Stomach (tissue), 9 donors: ENCODE data around the gene CHST14. TPM values are rescaled to one million over a fixed set of nuclear protein-coding genes. Genes with fewer than 3 reads are reported as not detected.

ENCODE experiments used
- DNase-seq, 2 donors: peaks; one replicate each; pipeline versions ENCODE4 v3.0.0 to v3.0.0-alpha.2; 2013 to 2019
- H3K27ac ChIP-seq, 5 donors: fragments of 200-600 bp in 4 of 5; sonication (generic) in 4 of 5; one replicate each; pipeline ENCODE4 v1.5.1; 2013 to 2019; ENCODE audit warnings: mild to moderate bottlenecking in 1 of 5, moderate library complexity in 1 of 5
- H3K27me3 ChIP-seq, 3 donors: fragments of 200-600 bp; sonication (generic); one replicate each; pipeline ENCODE4 v1.5.1; 2017 to 2019; ENCODE audit warnings: mixed run types in 1 of 3
- H3K36me3 ChIP-seq, 4 donors: fragments of 200-600 bp; sonication (generic); 1 replicate in 3 of 4; 2 replicates in 1 of 4; pipeline ENCODE4 v1.5.1; 2016 to 2019
- H3K4me1 ChIP-seq, 4 donors: fragments of 200-600 bp; sonication (generic); one replicate each; pipeline ENCODE4 v1.5.1; 2016 to 2019
- H3K4me3 ChIP-seq, 4 donors: fragments of 200-600 bp; sonication (generic) in 3 of 4; one replicate each; pipeline ENCODE4 v1.5.1; 2016 to 2019; ENCODE audit warnings: mild to moderate bottlenecking in 1 of 4
- H3K9me3 ChIP-seq, 4 donors: fragments of 200-600 bp; sonication (generic); one replicate each; pipeline ENCODE4 v1.5.1; 2016 to 2019
- EP300 ChIP-seq: sonication (generic); formaldehyde crosslinking; IDR thresholded peaks from one replicate; pipeline ENCODE4 v1.6.1; 2017; ENCODE audit warnings: antibody characterized with exemption
- POLR2A ChIP-seq, 4 donors: fragments of 450-650 bp; IDR thresholded peaks; one replicate each; pipeline ENCODE4 v1.6.1; 2016; ENCODE audit warnings: antibody characterized with exemption in 4 of 4, control low read depth in 2 of 4, mild to moderate bottlenecking in 1 of 4, moderate library complexity in 1 of 4
- POLR2AphosphoS5 ChIP-seq, 3 donors: sonication (generic); formaldehyde crosslinking; IDR thresholded peaks; one replicate each; pipeline ENCODE4 v1.6.1; 2016; ENCODE audit warnings: antibody characterized with exemption in 3 of 3
- WGBS, 5 donors: extraction: QIAGEN DNeasy Blood & Tissue Kit in 3 of 5; methylation state at CpG; one replicate each; pipeline versions ENCODE4 v1.1.5 to v1.1.7; 2013 to 2018; 5-methylcytosine and 5-hydroxymethylcytosine counted together
- intact Hi-C: fragments of 100-400 bp; cut with DNase I; formaldehyde crosslinking; loops from one replicate; pipeline ENCODE4 v1.15.1; 2023; ENCODE audit warnings: low total_unique reads
- polyA plus RNA-seq, 3 donors: library from polyadenylated mRNA; stranded (reverse); fragments of 200-250 nt; gene quantifications; one replicate each; pipeline ENCODE4 v1.2.3, GENCODE V29; 2013
- total RNA-seq, 5 donors: library from RNA; depleted of rRNA; stranded (reverse); fragments of >200 nt; gene quantifications; one replicate each; pipeline versions ENCODE4 v1.1.0 to v1.2.3, GENCODE V29; 2014 to 2016
- TF ChIP-seq, protein P1 (sequence below), 7 experiments: fragments of 450-650 bp in 4 of 7; fragments of 200-600 bp in 3 of 7; sonication (generic) in 3 of 7; IDR thresholded peaks; one replicate each; pipeline ENCODE4 v1.5.1; 2016 to 2019; ENCODE audit warnings: antibody characterized with exemption in 7 of 7, control low read depth in 2 of 7, mild to moderate bottlenecking in 1 of 7
- donor health status: healthy with polysubstance abuse.
- donor health status: Bipolar disorder and iron deficiency.
- donor health status: healthy.

CHST14 gene
- total and polyA plus RNA-seq, 8 donors: 0.92 to 14.6 (median 5.1) TPM

DNA sequence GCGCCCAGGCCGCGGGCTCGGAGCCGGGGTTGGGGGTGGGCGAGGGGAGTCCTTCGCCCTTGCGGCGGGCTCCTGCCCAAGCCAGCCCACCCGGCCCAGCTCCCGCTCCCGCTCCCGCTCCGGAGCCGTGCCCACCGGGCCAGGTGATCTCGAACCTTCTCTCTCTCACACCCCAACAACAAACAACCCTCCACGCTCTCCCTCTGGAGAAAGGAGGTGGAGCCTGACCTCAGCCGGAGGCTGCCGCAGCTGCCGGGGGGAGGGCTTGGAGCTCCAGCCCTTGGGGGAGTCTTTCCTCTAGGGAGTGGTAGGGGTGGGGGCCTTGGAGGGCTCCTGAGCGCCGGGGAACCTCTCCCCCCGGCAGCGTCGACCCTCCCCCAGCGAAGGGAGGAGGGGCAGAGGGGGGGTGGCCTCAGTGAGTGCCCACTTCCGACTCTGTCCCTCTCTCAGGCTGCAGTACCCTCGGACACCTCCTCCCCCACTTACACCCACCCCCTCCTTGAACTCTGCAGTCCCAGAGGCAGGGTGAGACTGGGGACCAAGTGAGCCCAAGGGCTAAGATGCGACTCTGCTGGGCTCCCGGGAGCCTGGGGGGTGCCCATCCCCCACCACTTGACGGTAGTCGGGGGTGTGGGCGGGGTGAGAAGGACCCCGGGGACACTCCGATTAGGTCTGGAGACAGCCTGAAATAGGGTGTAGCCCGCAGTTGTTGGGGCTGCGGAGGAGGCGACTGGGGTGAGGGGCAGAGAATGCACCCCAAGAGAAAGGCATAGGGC is 34.5 kb upstream of the CHST14 start:
- Histone ChIP-seq H3K27ac (peak overlapping the region in 1 of 5 donors; percentile 54), H3K9me3 (no peaks in the 10 kb centered on the region), H3K4me3 (peak overlapping the region; percentile 41 to 52 (median 46)), H3K27me3 (peaks cover 0 to 47% (median 12%) of the 10 kb centered on the region in 3 donors), H3K4me1 (peaks cover 34 to 52% (median 44%) of the 10 kb centered on the region in 4 donors), H3K36me3 (no peaks in the 10 kb centered on the region)
- peak in 1 of 2 donors; percentile 87 for DNase-seq
- 1 to 2% (median 1%) methylated on average over 24 to 39 of the region's 39 CpGs for WGBS, 5 donors
- TF ChIP-seq EP300 (no peak), POLR2A (IDR thresholded peaks at IDR 0.05) (no peak), POLR2AphosphoS5 (IDR thresholded peaks at IDR 0.05) (no peak)
- TF ChIP-seq, protein P1, sequence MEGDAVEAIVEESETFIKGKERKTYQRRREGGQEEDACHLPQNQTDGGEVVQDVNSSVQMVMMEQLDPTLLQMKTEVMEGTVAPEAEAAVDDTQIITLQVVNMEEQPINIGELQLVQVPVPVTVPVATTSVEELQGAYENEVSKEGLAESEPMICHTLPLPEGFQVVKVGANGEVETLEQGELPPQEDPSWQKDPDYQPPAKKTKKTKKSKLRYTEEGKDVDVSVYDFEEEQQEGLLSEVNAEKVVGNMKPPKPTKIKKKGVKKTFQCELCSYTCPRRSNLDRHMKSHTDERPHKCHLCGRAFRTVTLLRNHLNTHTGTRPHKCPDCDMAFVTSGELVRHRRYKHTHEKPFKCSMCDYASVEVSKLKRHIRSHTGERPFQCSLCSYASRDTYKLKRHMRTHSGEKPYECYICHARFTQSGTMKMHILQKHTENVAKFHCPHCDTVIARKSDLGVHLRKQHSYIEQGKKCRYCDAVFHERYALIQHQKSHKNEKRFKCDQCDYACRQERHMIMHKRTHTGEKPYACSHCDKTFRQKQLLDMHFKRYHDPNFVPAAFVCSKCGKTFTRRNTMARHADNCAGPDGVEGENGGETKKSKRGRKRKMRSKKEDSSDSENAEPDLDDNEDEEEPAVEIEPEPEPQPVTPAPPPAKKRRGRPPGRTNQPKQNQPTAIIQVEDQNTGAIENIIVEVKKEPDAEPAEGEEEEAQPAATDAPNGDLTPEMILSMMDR (IDR thresholded peaks at IDR 0.05): no peak
- intact Hi-C loops: no loop called here

DNA sequence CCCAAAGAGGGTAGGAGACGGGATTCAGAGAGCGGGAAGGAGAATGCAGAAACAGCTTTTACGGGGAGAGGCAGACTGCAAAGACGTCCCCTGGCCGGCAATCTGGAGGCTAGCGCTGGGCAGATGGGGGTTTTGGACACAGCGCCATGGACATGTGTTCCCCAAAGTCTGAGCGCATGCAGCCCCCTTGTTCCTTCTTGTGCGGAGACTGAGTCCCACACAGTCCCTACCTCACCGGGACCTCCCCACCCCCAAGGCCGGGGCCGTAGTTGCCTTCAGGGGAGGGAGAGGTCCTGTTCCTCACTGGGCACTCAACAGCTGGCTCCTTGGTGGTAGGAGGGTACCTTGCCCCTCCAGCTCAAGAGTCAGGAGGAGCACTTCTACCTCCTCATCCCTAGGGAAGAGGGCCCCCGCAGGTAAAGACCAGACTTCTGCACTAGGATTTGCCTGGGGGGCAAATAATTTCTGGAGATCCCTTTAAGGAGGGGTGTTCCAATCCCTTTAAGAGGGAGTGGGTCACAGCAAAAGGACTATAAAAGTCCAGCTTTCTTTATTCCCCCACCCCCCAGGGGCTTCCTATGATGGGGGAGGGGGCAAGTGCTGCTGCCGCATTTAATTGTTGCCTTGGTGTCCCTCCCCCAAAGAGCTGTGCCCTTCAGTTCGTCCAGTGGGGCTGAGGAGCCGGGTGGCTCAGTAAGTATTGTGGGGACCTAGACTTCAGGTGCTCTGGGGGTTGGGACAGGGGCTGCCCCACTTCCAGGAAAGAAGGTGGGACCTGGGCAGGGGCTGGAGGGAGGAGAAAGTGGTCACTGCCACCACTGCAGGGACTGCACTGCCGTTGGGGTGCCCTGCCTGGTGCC is 33.7 kb upstream of the CHST14 start:
- peaks cover 37 to 55% (median 48%) of the 10 kb centered on the region in 4 donors for H3K4me1 ChIP-seq
- 23 to 31% (median 26%) methylated on average over 14 to 17 of the region's 17 CpGs for WGBS, 5 donors
- H3K27ac ChIP-seq: no peak overlapping the region
- no peak for TF ChIP-seq POLR2A (IDR thresholded peaks at IDR 0.05)
- TF ChIP-seq, protein P1 (IDR thresholded peaks at IDR 0.05): no peak
- TF ChIP-seq EP300: no peak
- TF ChIP-seq POLR2AphosphoS5 (IDR thresholded peaks at IDR 0.05): no peak
- DNase-seq: peak in 1 of 2 donors; percentile 37
- no peaks in the 10 kb centered on the region for H3K9me3 ChIP-seq
- H3K4me3 ChIP-seq: peak overlapping the region; percentile 41 to 52 (median 46)
- H3K36me3 ChIP-seq: no peaks in the 10 kb centered on the region
- intact Hi-C loops: no loop called here
- peaks cover 0 to 47% (median 12%) of the 10 kb centered on the region in 3 donors for H3K27me3 ChIP-seq

DNA sequence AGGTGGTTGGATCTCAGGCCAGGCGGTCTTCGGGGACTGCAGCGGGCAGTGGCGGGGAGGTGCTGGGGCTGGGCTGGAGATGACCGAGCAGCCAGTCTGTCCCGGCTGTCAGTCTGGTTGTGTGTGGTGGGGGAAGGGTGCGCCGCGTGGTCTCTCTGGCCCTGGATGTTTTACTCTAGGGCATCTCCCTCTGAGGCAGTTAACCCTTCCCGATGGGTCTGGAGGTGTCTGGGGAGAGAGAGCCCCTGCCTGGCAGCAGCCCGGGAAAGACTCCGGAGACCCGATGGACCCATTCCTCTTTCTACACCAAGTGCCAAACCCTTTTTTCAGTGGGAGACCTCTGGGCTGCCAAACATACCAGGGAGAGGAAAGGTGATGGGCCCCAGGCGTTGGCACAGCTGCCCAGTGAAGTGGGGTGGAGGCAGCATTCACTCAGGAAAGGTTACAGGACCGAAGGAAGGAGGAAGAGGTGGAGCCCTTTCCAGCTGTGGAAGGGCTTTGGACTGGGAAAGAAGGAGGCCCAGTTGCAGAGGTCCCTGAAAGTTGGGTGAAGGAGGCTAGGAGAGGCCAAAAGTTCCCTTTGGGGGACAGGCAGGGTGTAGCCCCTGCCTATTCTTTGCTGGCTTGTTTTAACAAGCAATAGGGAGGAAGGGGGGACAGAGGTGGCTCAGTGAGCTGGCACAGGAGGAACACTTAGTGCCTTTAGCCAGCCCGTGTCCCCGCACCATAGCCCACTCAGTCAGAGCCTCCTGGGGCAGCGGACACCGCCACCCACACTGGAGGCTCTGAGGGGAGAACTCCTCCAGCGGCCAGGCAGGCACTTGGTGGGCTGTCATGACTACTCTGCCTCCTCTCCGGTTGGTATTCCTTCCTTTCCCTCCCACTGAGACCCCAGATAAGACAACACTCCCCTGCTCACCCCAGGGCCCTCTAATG is 32.8 kb upstream of the CHST14 start:
- no peak overlapping the region for H3K4me3 ChIP-seq
- WGBS, 5 donors: 57 to 77% (median 76%) methylated on average over 16 to 21 of the region's 21 CpGs
- no peaks in the 10 kb centered on the region for H3K9me3 ChIP-seq
- peaks cover 46 to 64% (median 57%) of the 10 kb centered on the region in 4 donors for H3K4me1 ChIP-seq
- H3K36me3 ChIP-seq: no peaks in the 10 kb centered on the region
- peaks cover 0 to 47% (median 12%) of the 10 kb centered on the region in 3 donors for H3K27me3 ChIP-seq
- no peak overlapping the region for H3K27ac ChIP-seq
- intact Hi-C loops: no loop called here
- DNase-seq: peak in 1 of 2 donors; percentile 24
- TF ChIP-seq POLR2A (IDR thresholded peaks at IDR 0.05): no peak
- TF ChIP-seq POLR2AphosphoS5 (IDR thresholded peaks at IDR 0.05): no peak
- TF ChIP-seq, protein P1 (IDR thresholded peaks at IDR 0.05): no peak
- TF ChIP-seq EP300: no peak
